ENCODE data around the gene MMEL1. TPM values are rescaled to one million over a fixed set of nuclear protein-coding genes. Genes with fewer than 3 reads are reported as not detected.

MMEL1 gene
- total and polyA plus RNA-seq, 2 experiments from 2014 or later, result 0.57 to 0.90 TPM

DNA sequence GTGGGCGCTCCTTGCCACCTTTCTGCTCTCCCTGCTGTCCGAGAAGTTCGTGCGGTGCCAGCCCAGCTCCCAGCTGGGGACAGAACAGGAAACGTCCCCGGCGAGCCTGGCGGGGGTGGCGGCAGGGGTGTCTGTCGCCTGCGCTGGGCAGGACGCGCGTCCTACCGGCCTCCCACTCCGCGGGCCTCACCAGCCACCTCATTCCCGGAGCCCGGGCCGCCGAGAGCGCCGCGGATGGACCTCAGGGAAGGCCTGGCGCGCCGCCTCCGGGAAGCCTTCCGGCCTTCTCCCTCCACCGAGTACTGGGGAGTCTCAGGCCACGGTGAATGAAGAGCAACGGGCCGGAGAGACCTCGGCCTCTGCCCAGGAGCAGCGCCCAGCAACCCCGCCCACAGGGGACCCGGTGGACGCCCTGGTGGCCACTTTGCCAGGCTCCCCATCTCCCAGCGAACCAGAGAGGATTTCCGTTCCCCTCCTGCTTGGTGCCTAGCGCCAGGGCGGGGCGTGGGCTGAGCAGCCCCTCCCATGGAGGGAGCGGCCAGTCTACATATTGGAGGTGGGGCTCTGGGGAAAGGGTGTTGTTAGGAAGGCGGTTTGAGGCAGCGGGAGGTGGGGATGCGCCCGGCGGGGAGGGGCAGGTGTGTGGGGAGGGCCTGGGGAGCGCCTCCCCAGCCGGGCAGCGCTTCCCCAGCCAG is 86.2 kb downstream of the MMEL1 start:
- H3K36me3 ChIP-seq (ENCODE audit: insufficient read depth), result no peaks in the 10 kb centered on the region
- Mint-ChIP-seq H3K4me3 (peak overlapping the region; percentile 77), H3K27me3 (ENCODE audit: insufficient read depth, low read depth, poor library complexity) (peaks cover 18% of the 10 kb centered on the region), H3K9me3 (no peaks in the 10 kb centered on the region), H3K36me3 (ENCODE audit: low read depth) (no peaks in the 10 kb centered on the region), H3K4me1 (peaks cover 4% of the 10 kb centered on the region; the same call in 1 of the 3 replicates), H3K27ac (0 out of 2 replicates have a peak overlapping the region, but pooled peaks have one; percentile 44)
- peak; percentile 59 for ATAC-seq
- peak; percentile 93 for DNase-seq (ENCODE audit: low spot score)
- H3K4me2 ChIP-seq, result peak overlapping the region; percentile 92
- H3K27ac ChIP-seq (ENCODE audit: low read depth), result peak overlapping the region; percentile 84
- 0 out of 2 replicates have a peak overlapping the region, but pooled peaks have one; percentile 14 for H2AFZ ChIP-seq
- no peaks in the 10 kb centered on the region for H3K79me2 ChIP-seq (replicated peaks; ENCODE audit: insufficient read depth)
- H3K9me2 ChIP-seq (ENCODE audit: insufficient read depth), result no peaks in the 10 kb centered on the region
- no peaks in the 10 kb centered on the region for H4K20me1 ChIP-seq (replicated peaks; ENCODE audit: insufficient read depth)
- TF ChIP-seq, protein P1, sequence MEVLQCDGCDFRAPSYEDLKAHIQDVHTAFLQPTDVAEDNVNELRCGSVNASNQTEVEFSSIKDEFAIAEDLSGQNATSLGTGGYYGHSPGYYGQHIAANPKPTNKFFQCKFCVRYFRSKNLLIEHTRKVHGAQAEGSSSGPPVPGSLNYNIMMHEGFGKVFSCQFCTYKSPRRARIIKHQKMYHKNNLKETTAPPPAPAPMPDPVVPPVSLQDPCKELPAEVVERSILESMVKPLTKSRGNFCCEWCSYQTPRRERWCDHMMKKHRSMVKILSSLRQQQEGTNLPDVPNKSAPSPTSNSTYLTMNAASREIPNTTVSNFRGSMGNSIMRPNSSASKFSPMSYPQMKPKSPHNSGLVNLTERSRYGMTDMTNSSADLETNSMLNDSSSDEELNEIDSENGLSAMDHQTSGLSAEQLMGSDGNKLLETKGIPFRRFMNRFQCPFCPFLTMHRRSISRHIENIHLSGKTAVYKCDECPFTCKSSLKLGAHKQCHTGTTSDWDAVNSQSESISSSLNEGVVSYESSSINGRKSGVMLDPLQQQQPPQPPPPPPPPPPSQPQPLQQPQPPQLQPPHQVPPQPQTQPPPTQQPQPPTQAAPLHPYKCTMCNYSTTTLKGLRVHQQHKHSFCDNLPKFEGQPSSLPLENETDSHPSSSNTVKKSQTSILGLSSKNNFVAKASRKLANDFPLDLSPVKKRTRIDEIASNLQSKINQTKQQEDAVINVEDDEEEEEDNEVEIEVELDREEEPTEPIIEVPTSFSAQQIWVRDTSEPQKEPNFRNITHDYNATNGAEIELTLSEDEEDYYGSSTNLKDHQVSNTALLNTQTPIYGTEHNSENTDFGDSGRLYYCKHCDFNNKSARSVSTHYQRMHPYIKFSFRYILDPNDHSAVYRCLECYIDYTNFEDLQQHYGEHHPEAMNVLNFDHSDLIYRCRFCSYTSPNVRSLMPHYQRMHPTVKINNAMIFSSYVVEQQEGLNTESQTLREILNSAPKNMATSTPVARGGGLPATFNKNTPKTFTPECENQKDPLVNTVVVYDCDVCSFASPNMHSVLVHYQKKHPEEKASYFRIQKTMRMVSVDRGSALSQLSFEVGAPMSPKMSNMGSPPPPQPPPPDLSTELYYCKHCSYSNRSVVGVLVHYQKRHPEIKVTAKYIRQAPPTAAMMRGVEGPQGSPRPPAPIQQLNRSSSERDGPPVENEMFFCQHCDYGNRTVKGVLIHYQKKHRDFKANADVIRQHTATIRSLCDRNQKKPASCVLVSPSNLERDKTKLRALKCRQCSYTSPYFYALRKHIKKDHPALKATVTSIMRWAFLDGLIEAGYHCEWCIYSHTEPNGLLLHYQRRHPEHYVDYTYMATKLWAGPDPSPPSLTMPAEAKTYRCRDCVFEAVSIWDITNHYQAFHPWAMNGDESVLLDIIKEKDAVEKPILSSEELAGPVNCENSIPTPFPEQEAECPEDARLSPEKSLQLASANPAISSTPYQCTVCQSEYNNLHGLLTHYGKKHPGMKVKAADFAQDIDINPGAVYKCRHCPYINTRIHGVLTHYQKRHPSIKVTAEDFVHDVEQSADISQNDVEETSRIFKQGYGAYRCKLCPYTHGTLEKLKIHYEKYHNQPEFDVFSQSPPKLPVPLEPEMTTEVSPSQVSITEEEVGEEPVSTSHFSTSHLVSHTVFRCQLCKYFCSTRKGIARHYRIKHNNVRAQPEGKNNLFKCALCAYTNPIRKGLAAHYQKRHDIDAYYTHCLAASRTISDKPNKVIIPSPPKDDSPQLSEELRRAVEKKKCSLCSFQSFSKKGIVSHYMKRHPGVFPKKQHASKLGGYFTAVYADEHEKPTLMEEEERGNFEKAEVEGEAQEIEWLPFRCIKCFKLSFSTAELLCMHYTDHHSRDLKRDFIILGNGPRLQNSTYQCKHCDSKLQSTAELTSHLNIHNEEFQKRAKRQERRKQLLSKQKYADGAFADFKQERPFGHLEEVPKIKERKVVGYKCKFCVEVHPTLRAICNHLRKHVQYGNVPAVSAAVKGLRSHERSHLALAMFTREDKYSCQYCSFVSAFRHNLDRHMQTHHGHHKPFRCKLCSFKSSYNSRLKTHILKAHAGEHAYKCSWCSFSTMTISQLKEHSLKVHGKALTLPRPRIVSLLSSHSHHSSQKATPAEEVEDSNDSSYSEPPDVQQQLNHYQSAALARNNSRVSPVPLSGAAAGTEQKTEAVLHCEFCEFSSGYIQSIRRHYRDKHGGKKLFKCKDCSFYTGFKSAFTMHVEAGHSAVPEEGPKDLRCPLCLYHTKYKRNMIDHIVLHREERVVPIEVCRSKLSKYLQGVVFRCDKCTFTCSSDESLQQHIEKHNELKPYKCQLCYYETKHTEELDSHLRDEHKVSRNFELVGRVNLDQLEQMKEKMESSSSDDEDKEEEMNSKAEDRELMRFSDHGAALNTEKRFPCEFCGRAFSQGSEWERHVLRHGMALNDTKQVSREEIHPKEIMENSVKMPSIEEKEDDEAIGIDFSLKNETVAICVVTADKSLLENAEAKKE (CRISPR knock-in tag; IDR thresholded peaks at IDR 0.05), result no peak
- no peak for TF ChIP-seq NANOG (IDR thresholded peaks at IDR 0.05; ENCODE audit: borderline replicate concordance)
- TF ChIP-seq, protein P2, sequence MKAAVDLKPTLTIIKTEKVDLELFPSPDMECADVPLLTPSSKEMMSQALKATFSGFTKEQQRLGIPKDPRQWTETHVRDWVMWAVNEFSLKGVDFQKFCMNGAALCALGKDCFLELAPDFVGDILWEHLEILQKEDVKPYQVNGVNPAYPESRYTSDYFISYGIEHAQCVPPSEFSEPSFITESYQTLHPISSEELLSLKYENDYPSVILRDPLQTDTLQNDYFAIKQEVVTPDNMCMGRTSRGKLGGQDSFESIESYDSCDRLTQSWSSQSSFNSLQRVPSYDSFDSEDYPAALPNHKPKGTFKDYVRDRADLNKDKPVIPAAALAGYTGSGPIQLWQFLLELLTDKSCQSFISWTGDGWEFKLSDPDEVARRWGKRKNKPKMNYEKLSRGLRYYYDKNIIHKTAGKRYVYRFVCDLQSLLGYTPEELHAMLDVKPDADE (IDR thresholded peaks at IDR 0.05), result no peak
- no peak for TF ChIP-seq ZNF114 (CRISPR knock-in tag; IDR thresholded peaks at IDR 0.05)
- peak; percentile 41; the same call in 1 of the 2 replicates for TF ChIP-seq POLR2AphosphoS5 (IDR thresholded peaks at IDR 0.05; ENCODE audit: low read depth)
- TF ChIP-seq EZH2phosphoT487 (IDR thresholded peaks at IDR 0.05; ENCODE audit: unreplicated experiment), result no peak
- TF ChIP-seq, protein P3, sequence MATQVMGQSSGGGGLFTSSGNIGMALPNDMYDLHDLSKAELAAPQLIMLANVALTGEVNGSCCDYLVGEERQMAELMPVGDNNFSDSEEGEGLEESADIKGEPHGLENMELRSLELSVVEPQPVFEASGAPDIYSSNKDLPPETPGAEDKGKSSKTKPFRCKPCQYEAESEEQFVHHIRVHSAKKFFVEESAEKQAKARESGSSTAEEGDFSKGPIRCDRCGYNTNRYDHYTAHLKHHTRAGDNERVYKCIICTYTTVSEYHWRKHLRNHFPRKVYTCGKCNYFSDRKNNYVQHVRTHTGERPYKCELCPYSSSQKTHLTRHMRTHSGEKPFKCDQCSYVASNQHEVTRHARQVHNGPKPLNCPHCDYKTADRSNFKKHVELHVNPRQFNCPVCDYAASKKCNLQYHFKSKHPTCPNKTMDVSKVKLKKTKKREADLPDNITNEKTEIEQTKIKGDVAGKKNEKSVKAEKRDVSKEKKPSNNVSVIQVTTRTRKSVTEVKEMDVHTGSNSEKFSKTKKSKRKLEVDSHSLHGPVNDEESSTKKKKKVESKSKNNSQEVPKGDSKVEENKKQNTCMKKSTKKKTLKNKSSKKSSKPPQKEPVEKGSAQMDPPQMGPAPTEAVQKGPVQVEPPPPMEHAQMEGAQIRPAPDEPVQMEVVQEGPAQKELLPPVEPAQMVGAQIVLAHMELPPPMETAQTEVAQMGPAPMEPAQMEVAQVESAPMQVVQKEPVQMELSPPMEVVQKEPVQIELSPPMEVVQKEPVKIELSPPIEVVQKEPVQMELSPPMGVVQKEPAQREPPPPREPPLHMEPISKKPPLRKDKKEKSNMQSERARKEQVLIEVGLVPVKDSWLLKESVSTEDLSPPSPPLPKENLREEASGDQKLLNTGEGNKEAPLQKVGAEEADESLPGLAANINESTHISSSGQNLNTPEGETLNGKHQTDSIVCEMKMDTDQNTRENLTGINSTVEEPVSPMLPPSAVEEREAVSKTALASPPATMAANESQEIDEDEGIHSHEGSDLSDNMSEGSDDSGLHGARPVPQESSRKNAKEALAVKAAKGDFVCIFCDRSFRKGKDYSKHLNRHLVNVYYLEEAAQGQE (IDR thresholded peaks at IDR 0.05; ENCODE audit: unreplicated experiment), result no peak
- TF ChIP-seq ZNF331 (CRISPR knock-in tag; IDR thresholded peaks at IDR 0.05; ENCODE audit: low read depth), result no peak
- no peaks in the 10 kb centered on the region for H3K27me3 ChIP-seq (ENCODE audit: insufficient read depth)
- H3K4me1 ChIP-seq (ENCODE audit: insufficient read depth), result peaks cover 16% of the 10 kb centered on the region; the same call in 1 of the 2 replicates
- H3F3A ChIP-seq (replicated peaks; ENCODE audit: low read depth), result peaks cover 5% of the 10 kb centered on the region; the same call in 1 of the 2 replicates
- peak overlapping the region; percentile 85 for H3K4me3 ChIP-seq

Data from GM23338 (cell line).